Endodermal cell (in vitro differentiated cells): ENCODE measurements around the gene EPHB1. TPM values are rescaled to one million over a fixed set of nuclear protein-coding genes. Genes with fewer than 3 reads are reported as not detected.

Experiments used
- DNase-seq: peaks from one replicate; pipeline ENCODE4 v3.0.0-alpha.2; 2017
- H3K27ac ChIP-seq: 2 replicates; pipeline ENCODE4 v1.5.1; 2013; ENCODE audit warnings: mild to moderate bottlenecking, low read depth, low read length, moderate library complexity
- H3K27me3 ChIP-seq: 2 replicates; pipeline ENCODE4 v1.6.1; 2013; ENCODE audit warnings: mild to moderate bottlenecking, low read length, moderate library complexity; ENCODE audit not compliant: insufficient read depth, control insufficient read depth, poor library complexity, severe bottlenecking
- H3K36me3 ChIP-seq: 2 replicates; pipeline ENCODE4 v1.7.0; 2013; ENCODE audit warnings: mild to moderate bottlenecking, low read length, moderate library complexity; ENCODE audit not compliant: control insufficient read depth, insufficient read depth
- H3K4me1 ChIP-seq: one replicate; pipeline ENCODE4 v1.7.0; 2013; ENCODE audit warnings: low read length; ENCODE audit not compliant: control insufficient read depth, insufficient read depth
- H3K4me3 ChIP-seq: 2 replicates; pipeline ENCODE4 v1.5.1; 2013; ENCODE audit warnings: mild to moderate bottlenecking, low read length, moderate library complexity
- H3K9ac ChIP-seq: 2 replicates; pipeline ENCODE4 v1.6.1; 2013; ENCODE audit warnings: mild to moderate bottlenecking, low read length, moderate library complexity; ENCODE audit not compliant: poor library complexity, severe bottlenecking; ENCODE audit errors: extremely low read depth
- H3K9me3 ChIP-seq: 2 replicates; pipeline ENCODE4 v1.6.1; 2013; ENCODE audit warnings: mild to moderate bottlenecking, low read length, moderate library complexity; ENCODE audit not compliant: control insufficient read depth
- H3K27ac Mint-ChIP-seq: 2 replicates; pipeline ENCODE4 v1.8.0; 2020; ENCODE audit warnings: mixed read lengths
- H3K27me3 Mint-ChIP-seq: 2 replicates; pipeline ENCODE4 v1.8.0; 2021; ENCODE audit warnings: mild to moderate bottlenecking, mixed read lengths; ENCODE audit not compliant: insufficient read depth
- H3K36me3 Mint-ChIP-seq: 2 replicates; pipeline ENCODE4 v1.8.0; 2020; ENCODE audit warnings: low read depth, mixed read lengths
- H3K4me1 Mint-ChIP-seq: 2 replicates; pipeline ENCODE4 v1.8.0; 2020; ENCODE audit warnings: mixed read lengths
- H3K4me3 Mint-ChIP-seq: 2 replicates; pipeline ENCODE4 v1.8.0; 2020; ENCODE audit warnings: mild to moderate bottlenecking, moderate library complexity, mixed read lengths
- H3K9me3 Mint-ChIP-seq: 2 replicates; pipeline ENCODE4 v1.8.0; 2020; ENCODE audit warnings: mild to moderate bottlenecking, mixed read lengths
- CTCF ChIP-seq: fragments of 200-600 bp; sonication (generic); conservative IDR thresholded peaks from 2 replicates; pipeline ENCODE4 v1.5.0; 2021; ENCODE audit warnings: antibody characterized with exemption, mild to moderate bottlenecking
- WGBS, 2 experiments: methylation state at CpG; one replicate each; pipeline versions ENCODE4 v1.1.5 to v1.1.7; 2013; ENCODE audit warnings: missing lambda C conversion rate in 2 of 2, mixed read lengths in 1 of 2; ENCODE audit not compliant: insufficient coverage in 1 of 2, insufficient read length in 1 of 2; 5-methylcytosine and 5-hydroxymethylcytosine counted together
- total RNA-seq, 2 donors: library from RNA; stranded (reverse); fragmentation: NEBNext Ultra II Directional in 1 of 2; extraction: Animal tissue kit (Norgen Biotek cat#: 25700) in 1 of 2; gene quantifications; 2 replicates in 1 of 2; 3 replicates in 1 of 2; pipeline ENCODE4 v1.2.1, GENCODE V29; 2021

EPHB1 gene
- total RNA-seq, 2 donors from 2014 or later = 2.9 to 3.6 TPM

DNA sequence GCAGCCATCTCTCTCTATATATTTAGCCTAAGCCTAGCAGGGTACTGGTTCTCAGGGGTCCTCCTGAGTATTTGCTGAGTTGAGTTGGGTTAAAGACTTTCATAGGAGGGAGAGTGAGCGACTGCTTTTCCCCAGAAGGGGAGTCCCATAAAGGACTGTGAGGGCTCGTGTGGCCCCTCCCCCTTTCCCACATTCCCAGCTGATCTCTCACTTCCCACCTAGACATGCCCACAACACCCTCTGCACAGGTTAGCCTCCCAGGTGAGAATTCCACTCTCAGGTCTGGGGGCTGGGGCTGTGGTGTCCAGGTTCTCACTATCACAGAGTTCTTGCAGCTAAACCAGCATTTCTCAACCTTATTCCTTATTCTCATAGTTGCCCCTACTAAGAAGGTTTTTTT is 15.8 kb downstream of the EPHB1 start:
- H3K27me3 Mint-ChIP-seq = peaks cover 64% of the 10 kb centered on the region
- no peak overlapping the region for H3K4me3 Mint-ChIP-seq
- H3K27ac Mint-ChIP-seq = peak overlapping the region; percentile 4
- Histone ChIP-seq H3K27ac (no peak overlapping the region), H3K9ac (no peak overlapping the region), H3K4me3 (no peak overlapping the region), H3K36me3 (no peaks in the 10 kb centered on the region), H3K9me3 (no peaks in the 10 kb centered on the region), H3K4me1 (no peaks in the 10 kb centered on the region), H3K27me3 (peaks cover 71% of the 10 kb centered on the region)
- peak; percentile 84 for DNase-seq
- peaks cover 41% of the 10 kb centered on the region for H3K4me1 Mint-ChIP-seq
- no peaks in the 10 kb centered on the region for H3K9me3 Mint-ChIP-seq
- TF ChIP-seq CTCF = no peak
- WGBS, 2 experiments = 80 to 81% methylated on average over 1 to 2 of the region's 2 CpGs
- H3K36me3 Mint-ChIP-seq = no peaks in the 10 kb centered on the region

GRCh38 chr3:134813618-134814017 is 18.6 kb downstream of the EPHB1 start:
- peaks cover 41% of the 10 kb centered on the region for H3K27me3 Mint-ChIP-seq
- H3K27me3 ChIP-seq = peaks cover 49% of the 10 kb centered on the region
- H3K27ac Mint-ChIP-seq = no peak overlapping the region
- H3K36me3 ChIP-seq = no peaks in the 10 kb centered on the region
- H3K9me3 Mint-ChIP-seq = no peaks in the 10 kb centered on the region
- H3K4me1 ChIP-seq = no peaks in the 10 kb centered on the region
- H3K27ac ChIP-seq = no peak overlapping the region
- H3K36me3 Mint-ChIP-seq = no peaks in the 10 kb centered on the region
- H3K4me3 ChIP-seq = no peak overlapping the region
- WGBS, 2 experiments = 0% methylated on average over 1 of the region's 1 CpG
- no peak for DNase-seq
- TF ChIP-seq CTCF = no peak
- no peak overlapping the region for H3K4me3 Mint-ChIP-seq
- no peak overlapping the region for H3K9ac ChIP-seq
- no peaks in the 10 kb centered on the region for H3K9me3 ChIP-seq
- H3K4me1 Mint-ChIP-seq = peaks cover 27% of the 10 kb centered on the region

DNA sequence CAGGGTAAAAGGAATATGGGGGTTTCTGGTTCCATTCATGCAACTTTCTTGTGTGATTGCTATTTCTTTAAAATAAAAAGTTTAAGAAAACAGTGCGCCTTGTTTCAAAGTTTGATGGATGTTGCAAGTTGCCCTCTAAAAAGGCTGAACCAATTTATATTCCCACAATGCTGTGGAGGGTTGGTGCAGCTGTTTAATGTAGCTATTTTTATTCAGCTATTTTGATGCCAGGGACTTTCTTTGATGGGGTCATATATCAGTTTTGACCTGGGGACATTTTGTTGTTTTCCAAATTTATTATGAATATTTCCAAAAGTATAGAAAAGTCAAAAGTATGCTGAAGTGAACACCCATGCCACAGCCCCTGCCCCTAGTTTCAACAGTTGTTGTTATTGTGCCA is 20.5 kb downstream of the EPHB1 start:
- Histone ChIP-seq H3K27ac (no peak overlapping the region), H3K4me3 (no peak overlapping the region), H3K9ac (no peak overlapping the region), H3K9me3 (no peaks in the 10 kb centered on the region), H3K4me1 (no peaks in the 10 kb centered on the region), H3K36me3 (no peaks in the 10 kb centered on the region), H3K27me3 (peaks cover 39% of the 10 kb centered on the region)
- Mint-ChIP-seq H3K9me3 (no peaks in the 10 kb centered on the region), H3K27ac (no peak overlapping the region), H3K27me3 (peaks cover 30% of the 10 kb centered on the region), H3K4me3 (no peak overlapping the region), H3K4me1 (peaks cover 10% of the 10 kb centered on the region), H3K36me3 (no peaks in the 10 kb centered on the region)
- no peak for DNase-seq
- TF ChIP-seq CTCF = no peak
- 100% methylated on average over 1 of the region's 1 CpG; no CpG with 5 or more reads in 1 of the 2 experiments for WGBS, 2 experiments
